ENCODE measurements around the gene OSGIN1. TPM values are rescaled to one million over a fixed set of nuclear protein-coding genes. Genes with fewer than 3 reads are reported as not detected.

Gene OSGIN1
- total RNA-seq: 0.21 TPM

- peak; percentile 91 for DNase-seq
Measured at GRCh38 chr16:83952940-83953795, at the start of gene OSGIN1. Gene OSGIN1, plus strand, starts transcription at chr16:83953240. Its CDS starts 4,432 bp downstream, at chr16:83957672.

GRCh38 chr16:83903751-83904150, 49.3 kb upstream of the OSGIN1 start:
- DNase-seq: peak; percentile 95

- no peak for DNase-seq
Measured at GRCh38 chr16:83906683-83907082, 46.4 kb upstream of the OSGIN1 start.

GRCh38 chr16:83907111-83907510, 45.9 kb upstream of the OSGIN1 start:
- no peak for DNase-seq

- no peak for DNase-seq
Measured at GRCh38 chr16:83907631-83908250, 45.3 kb upstream of the OSGIN1 start.

- peak; percentile 45 for DNase-seq
Measured at GRCh38 chr16:83908798-83909197, 44.2 kb upstream of the OSGIN1 start.

- no peak for DNase-seq
Measured at GRCh38 chr16:83911290-83911689, 41.8 kb upstream of the OSGIN1 start.

- DNase-seq: peak; percentile 55
Measured at GRCh38 chr16:83912519-83913244, 40.4 kb upstream of the OSGIN1 start.

- DNase-seq: peak; percentile 94
Measured at GRCh38 chr16:83913245-83913633, 39.8 kb upstream of the OSGIN1 start.

GRCh38 chr16:83914091-83914710, 38.8 kb upstream of the OSGIN1 start:
- no peak for DNase-seq

GRCh38 chr16:83915081-83915480, 38.0 kb upstream of the OSGIN1 start:
- DNase-seq: no peak

GRCh38 chr16:83915491-83915890, 37.5 kb upstream of the OSGIN1 start:
- no peak for DNase-seq

GRCh38 chr16:83917152-83918120, 35.6 kb upstream of the OSGIN1 start:
- DNase-seq: no peak

GRCh38 chr16:83920894-83921491, 32.0 kb upstream of the OSGIN1 start:
- no peak for DNase-seq

- DNase-seq: no peak
Measured at GRCh38 chr16:83923581-83924365, 29.3 kb upstream of the OSGIN1 start.

- no peak for DNase-seq
Measured at GRCh38 chr16:83924686-83925085, 28.4 kb upstream of the OSGIN1 start.

- DNase-seq: no peak
Measured at GRCh38 chr16:83925095-83925905, 27.7 kb upstream of the OSGIN1 start.

GRCh38 chr16:83925957-83926725, 26.9 kb upstream of the OSGIN1 start:
- no peak for DNase-seq
